GM12872 (cell line): Measurements from ENCODE around the gene HOXA11.

Experiments
- TF ChIP-seq, protein P1 (sequence below): IDR thresholded peaks from 3 replicates; pipeline ENCODE4 v1.5.1; 2011; ENCODE audit warnings: low read depth, mild to moderate bottlenecking, low read length, moderate library complexity; ENCODE audit not compliant: insufficient read depth

The HOXA11 gene

DNA sequence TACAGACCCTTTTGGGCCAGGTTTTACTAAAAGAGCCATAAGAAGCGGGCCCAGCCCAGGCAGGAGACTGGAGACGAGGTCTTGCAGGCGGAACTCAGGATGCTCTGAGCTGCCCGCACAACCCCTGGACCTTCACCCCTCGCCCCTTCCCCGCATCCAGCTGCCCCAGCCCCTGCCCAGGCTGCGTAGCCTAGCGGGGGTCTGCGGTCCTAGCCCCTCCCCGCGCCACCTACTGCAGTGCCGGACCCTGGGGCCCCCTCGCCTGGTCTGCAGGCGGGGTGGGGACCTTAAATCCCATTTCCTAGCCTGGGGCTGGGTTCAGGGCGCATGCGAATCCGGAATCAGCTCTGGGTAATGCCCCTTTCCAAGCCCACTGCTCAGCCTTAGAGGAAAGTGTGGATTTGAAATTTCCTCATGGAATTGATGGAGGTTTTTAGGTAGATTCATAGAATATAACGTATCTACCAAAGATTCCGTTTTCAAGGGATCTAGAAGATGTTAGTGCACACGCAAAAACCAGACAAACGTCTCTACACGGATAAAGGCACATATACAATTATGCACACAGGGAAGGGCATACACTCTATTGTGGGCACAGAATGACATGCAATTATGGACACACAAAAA, 32.1 kb downstream of the HOXA11 start:
- TF ChIP-seq, protein P1, sequence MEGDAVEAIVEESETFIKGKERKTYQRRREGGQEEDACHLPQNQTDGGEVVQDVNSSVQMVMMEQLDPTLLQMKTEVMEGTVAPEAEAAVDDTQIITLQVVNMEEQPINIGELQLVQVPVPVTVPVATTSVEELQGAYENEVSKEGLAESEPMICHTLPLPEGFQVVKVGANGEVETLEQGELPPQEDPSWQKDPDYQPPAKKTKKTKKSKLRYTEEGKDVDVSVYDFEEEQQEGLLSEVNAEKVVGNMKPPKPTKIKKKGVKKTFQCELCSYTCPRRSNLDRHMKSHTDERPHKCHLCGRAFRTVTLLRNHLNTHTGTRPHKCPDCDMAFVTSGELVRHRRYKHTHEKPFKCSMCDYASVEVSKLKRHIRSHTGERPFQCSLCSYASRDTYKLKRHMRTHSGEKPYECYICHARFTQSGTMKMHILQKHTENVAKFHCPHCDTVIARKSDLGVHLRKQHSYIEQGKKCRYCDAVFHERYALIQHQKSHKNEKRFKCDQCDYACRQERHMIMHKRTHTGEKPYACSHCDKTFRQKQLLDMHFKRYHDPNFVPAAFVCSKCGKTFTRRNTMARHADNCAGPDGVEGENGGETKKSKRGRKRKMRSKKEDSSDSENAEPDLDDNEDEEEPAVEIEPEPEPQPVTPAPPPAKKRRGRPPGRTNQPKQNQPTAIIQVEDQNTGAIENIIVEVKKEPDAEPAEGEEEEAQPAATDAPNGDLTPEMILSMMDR = no peak

DNA sequence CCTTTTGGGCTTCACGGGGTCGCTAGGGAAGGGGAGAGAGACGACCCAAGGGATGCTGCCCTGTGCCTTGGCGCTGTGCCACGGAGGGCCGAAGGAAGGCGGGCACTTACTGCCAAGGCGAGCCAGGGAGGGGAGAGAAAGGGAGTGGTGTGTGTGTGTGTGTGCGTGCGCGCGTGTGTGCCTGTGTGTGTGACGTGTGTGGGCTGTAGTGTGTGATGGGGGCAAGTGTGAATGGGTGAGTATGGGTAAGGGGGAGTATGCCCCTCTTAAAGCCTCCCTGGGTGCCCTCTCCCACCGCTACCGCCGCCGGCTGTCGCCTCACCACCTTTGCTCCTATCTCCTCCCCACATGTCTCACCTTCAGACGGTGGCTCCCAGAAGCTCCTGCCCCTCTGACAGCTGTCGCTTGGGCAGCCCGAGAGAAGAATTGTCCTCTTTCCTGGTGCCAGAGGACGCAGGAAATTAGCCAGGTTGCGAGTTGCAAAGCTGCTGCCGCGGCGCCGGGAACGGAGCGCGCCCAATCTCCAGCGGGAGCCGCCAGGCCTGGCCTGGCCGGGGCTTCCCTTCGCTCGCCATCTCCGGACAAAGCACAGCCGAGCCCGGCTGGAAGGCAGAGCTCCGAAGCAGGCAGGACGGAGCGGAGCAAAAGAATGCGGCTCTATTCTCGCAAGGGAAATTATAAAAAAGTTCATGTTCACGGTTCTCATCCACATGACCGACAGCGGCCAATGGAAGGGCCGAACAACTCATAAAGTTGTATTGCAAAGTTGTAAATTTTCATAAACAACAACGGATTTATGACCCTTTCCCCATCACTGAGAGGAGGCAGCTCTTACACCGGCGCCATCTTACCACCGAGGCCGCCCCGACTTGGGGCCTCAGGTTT, 32.9 kb downstream of the HOXA11 start, which contains the start of gene HOXA3:
Gene HOXA3, minus strand, starts transcription at position 653 of the 885 bp plus-strand sequence. CDS start 41,943 bp downstream, outside the sequence.
- TF ChIP-seq, protein P1 = no peak

DNA sequence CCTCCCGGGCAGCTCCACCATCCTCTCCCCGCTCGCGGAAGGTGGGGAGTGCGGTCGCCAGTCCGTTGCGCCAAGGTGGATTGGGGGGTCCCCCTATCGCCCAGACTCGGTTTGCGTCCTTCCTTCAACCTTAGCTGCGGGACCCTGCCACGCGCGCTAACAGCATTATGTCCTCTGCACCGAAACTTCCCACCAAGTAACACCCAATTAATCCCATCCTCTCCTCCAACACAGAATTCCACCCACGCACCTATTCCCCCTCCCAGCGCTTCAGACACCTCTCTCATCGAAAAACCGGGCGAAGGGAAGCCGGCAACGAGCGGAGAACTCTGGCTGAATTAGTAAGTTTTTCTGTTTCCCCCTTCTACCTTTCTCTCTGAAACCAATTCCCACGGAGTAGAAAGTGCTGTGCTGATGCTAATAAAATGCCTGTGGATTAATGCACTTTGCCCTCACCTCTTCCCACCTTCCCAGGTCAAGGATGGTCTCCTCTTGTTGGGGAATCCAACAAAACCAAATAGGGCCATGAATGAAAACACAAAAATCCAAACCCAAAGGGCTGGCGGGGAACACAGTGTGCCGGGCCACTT, 33.6 kb downstream of the HOXA11 start:
- TF ChIP-seq, protein P1 = no peak

DNA sequence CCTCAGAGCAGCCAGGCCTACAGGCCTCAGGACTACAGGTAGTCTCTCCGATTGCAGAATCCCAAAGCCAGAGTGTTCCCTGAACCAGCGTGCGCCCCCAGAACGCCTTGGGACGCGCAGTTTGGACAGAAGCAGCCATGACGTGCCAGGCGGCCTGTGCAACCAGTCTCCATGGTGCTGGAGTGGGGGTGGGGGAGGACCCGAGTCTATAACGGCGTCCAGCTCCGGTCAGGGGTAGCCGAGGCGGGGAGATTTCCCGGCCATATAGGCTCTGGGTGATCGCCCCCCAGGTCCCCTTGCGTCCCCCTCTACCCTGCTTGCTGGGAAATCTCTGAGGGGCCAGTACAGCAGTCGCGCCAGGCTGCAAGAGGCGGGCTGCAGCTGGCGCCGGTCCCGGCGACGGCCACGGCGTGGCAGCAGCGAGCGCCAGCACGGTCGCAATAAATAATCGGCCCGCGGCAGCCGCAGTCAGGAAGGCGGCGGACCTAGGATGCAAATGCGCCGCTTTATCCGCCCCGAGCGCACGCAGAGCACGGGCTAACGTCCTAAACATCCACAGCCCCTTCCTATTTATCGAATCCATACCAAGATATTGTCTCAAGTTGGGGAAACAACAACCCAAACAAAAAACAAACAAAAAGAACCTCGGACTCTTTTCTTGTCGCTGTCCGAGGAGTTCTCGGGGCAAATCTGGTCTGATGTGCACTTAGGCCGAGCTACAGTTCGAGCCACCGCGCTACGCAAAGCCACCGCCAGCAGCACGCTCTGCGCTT, 34.3 kb downstream of the HOXA11 start:
- TF ChIP-seq, protein P1 = peak; percentile 82

DNA sequence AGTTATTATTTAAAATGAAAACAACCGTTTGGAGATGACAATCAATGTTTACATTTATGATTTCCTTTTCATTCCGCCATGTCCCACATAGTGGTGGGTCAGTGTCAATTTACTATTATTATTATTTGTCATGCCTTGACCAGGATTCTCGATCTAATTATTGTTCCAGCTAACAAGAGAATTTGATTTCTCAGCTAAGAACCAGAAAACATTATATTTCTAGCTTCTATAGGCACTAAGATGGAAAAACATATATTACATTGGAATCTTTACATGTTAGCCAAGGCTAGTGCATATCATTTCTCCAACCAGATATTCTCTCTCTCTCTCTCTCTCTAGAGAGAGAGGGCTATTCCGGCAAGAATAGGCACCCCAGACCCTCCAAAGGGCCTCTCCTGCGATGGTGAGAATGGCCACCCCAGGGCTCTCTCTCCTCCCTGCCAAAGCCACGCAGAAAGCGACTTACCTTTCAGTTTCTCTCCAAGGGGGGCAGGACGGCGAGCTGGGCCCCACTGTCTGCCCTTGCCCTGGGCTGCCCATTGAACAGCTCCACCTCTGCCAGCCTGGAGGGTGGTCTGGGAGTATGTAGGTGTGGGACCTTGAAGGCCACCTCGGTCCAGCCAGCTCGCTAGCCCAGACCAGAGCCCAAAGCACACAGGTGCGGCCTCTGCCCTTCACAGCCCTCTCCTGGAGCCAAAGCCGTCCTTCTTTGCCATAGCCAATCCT, 35.0 kb downstream of the HOXA11 start:
- TF ChIP-seq, protein P1 = no peak

DNA sequence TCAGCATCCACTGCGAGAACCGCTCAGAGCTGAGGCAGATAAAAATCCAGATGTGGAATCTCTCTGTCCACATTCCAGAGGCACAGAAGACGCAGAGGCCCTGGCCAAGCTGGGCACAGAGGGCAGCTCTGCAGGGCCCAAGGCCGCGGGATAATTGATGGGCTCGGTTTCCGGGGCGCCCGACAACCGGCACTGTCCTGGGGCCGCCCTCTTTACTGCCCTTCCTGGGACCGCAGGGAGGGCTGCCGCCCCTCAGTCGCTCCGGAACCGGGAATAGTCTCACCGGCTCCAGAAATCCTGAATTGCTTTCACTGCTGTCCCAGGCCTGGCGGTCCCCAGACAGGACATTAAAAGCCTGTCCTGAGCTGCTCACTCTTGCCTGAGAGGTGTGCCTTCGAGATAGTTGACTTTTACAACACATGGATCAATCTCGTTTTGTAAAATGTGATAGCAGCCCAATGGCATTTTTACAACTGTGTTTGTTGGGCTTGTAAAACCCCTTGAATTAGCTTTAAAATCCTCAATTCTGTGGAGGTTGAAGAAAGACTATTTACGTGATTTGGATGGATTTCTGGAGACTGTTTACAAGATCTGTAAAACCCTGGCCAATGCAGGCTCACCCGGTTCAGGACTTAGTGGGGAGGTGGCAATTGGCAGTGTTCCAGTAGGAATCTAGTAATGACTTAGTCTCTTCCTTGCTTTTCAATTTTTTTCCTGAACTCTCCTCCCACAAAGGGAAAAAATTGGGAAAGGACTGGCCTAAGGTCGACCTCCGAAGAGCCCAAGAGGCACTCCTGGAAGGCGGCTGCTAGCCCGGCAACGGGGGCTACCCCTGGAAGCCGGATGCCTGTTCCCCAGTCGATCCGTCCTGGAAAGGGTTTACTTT, 36.0 kb downstream of the HOXA11 start:
- TF ChIP-seq, protein P1 = no peak
